ENCODE measurements around the gene PDGFB.
"Not testable (repeated sequence)": the region's sequence is repeated elsewhere in the genome, so short reads cannot be mapped to it uniquely, and the experiment has no call there.

The PDGFB gene

DNA sequence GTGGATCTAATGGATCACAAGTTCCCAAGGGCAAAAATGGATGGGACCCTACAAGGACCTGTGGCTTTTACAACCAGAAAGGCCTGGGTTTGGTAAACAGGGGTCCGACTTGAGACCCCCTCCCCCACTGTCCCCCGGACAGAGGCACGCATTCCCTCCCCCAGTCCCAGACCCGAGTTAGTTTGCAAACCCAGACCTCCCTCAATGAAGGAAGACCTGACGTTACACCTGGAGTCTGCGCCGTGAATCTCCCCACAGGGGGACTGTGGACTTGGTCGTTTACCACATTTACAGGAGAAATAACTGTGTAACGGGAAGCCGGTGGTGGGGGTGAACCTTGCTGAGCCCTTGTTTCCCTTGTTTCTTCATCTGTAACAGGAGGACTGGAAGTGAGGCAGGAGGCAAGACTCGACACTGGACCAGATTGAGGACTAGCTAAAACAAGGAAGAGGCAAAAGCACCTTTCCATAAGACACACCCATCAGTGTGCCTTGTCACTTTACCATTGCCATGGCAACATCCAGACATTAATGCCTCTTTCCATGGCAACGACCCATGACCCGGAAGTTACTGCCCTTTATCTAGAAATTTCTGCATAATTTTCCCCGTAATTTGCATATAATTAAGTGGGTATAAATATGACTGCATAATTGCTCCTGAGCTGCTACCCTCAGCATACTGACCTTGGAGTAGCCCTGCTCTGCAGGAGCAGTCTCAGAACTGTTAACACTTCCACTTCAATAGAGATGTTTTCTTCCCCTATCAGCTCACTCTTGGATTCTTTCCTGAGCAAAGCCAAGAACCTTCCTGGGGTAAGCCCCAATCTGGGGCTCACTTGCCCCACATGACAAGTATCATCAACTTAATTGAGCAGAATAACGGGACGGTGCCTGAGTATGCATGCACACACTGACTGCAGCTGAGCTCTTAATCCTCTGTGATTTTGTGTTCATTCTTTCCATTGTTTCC is 25.4 kb downstream of the PDGFB start:
- H3K4me1 Mint-ChIP-seq: peaks cover 16% of the 10 kb centered on the region
- no peak overlapping the region for H3K27ac Mint-ChIP-seq
- H3K4me3 Mint-ChIP-seq: no peak overlapping the region
- H3K36me3 Mint-ChIP-seq: peaks cover 6% of the 10 kb centered on the region
- no peaks in the 10 kb centered on the region for H3K27me3 Mint-ChIP-seq
- H3K9me3 Mint-ChIP-seq: no peaks in the 10 kb centered on the region

DNA sequence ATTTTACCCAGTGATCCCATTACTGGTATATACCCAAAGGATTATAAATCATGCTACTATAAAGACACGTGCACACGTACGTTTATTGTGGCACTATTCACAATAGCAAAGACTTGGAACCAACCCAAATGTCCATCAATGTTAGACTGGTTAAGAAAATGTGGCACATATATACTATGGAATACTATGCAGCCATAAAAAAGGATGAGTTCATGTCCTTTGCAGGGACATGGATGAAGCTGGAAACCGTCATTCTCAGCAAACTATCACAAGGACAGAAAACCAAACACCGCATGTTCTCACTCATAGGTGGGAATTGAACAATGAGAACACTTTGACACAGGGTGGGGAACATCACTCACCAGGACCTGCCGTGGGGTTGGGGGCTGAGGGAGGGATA is 26.4 kb downstream of the PDGFB start:
- H3K36me3 Mint-ChIP-seq, H3K9me3 Mint-ChIP-seq, H3K4me3 Mint-ChIP-seq, H3K27me3 Mint-ChIP-seq: not testable (repeated sequence)
- Mint-ChIP-seq H3K4me1 (peaks cover 12% of the 10 kb centered on the region), H3K27ac (peak overlapping the region; percentile 14)

DNA sequence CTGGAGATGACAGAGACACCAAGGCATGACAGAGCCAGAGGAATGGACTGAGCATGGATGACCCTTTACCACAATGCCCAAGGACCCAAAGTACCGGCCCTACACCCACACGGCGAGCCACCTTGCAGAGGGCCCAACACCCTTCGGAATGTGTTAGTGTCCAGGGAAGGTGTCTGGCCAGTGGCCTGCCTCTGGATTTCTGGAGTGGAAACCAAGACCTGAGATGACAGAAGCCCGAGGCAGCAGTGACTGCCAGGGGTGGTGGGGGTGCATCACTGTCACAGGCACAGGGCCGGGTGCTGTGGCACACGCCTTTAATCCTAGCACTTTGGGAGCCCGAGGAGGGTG is 28.7 kb downstream of the PDGFB start:
- H3K27me3 Mint-ChIP-seq: peaks cover 7% of the 10 kb centered on the region
- no peak overlapping the region for H3K27ac Mint-ChIP-seq
- H3K9me3 Mint-ChIP-seq: no peaks in the 10 kb centered on the region
- peaks cover 7% of the 10 kb centered on the region for H3K4me1 Mint-ChIP-seq
- H3K36me3 Mint-ChIP-seq: peaks cover 2% of the 10 kb centered on the region
- H3K4me3 Mint-ChIP-seq: no peak overlapping the region

DNA sequence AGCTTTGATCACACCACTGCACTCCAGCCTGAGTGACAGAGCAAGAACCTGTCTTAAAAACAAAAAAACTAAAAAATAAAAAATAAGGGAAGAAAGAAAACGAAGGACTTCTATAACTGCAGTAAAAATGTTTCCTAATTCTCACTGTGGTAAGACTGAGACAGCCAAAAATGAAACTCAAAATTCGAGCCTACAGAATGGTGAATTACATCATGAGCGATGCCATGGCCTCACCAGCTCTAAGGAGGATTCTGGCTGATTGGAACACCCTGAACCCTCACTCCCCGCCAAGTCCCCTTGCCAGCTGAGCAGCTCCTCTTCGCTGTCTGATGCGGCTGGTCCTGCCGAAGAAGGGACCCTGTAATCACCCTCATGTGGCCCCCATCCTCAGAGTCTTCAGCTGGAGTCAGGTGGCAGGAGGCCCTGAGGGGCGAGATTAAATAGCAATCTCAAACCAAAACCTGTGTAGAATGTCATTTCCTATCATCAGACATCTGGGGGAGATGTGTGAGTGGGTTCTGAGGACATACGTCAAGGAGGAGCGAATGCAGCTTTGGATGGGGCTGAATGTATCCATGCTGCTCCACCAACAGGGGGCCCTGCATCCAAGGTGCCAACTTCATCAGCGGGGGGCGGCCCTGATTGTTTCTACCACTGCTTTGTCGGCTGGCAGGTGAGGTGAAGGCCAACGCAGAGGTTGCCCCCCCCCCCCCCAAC is 29.2 kb downstream of the PDGFB start:
- no peak overlapping the region for H3K27ac Mint-ChIP-seq
- peaks cover 4% of the 10 kb centered on the region for H3K4me1 Mint-ChIP-seq
- H3K9me3 Mint-ChIP-seq: no peaks in the 10 kb centered on the region
- no peak overlapping the region for H3K4me3 Mint-ChIP-seq
- peaks cover 7% of the 10 kb centered on the region for H3K27me3 Mint-ChIP-seq
- no peaks in the 10 kb centered on the region for H3K36me3 Mint-ChIP-seq

DNA sequence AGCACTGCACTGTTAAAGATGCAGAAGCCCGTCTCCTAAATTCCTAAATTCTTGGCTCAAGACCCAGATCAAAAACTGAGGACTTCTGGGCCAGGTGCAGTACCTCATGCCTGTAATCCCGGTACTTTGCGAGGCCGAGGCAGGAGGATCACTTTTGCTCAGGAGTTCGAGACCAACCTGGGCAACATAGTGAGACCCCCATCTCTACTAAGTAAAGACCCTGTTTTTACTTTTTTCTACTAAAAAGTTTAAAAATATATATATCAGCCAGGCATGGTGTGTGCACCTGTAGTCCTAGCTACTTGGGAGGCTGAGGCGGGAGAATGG is 29.7 kb downstream of the PDGFB start:
- Mint-ChIP-seq H3K4me3 (no peak overlapping the region), H3K27me3 (peaks cover 7% of the 10 kb centered on the region), H3K36me3 (no peaks in the 10 kb centered on the region), H3K9me3 (no peaks in the 10 kb centered on the region), H3K4me1 (peaks cover 4% of the 10 kb centered on the region), H3K27ac (no peak overlapping the region)

DNA sequence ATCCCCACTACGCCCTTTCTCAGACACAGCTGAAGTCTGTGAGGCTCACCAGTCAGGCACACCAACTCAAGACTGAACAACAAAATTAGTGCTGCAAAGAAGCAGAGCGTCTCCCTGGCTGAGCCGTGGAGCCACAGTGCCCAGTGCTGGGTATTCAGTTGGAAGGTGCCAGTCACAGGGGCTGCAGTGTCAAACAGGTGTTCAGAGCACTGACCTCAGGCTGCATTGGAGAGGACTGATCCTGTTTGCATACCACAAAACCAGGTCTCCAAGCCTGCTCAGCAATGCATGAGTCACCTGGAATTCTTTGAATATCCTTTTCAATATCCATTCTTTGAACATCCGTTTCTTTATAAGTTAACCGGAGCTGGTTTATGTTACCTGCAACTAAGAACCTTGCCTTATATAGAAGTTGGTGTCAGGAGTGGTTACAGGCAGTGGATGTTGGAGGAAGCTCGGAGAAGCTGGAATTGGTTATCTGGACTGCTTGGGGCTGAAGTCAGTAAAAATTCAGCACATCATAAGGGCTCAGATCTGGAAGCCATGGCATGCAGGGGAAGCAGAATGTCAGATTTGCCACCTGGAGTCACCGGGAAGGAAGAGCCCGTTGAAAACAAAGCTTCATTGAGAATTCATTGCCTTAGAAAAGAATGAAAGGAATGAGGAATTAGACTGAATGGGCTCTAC is 30.3 kb downstream of the PDGFB start:
- Mint-ChIP-seq H3K27me3 (peaks cover 7% of the 10 kb centered on the region), H3K27ac (no peak overlapping the region), H3K4me3 (no peak overlapping the region), H3K9me3 (no peaks in the 10 kb centered on the region), H3K4me1 (peaks cover 4% of the 10 kb centered on the region), H3K36me3 (no peaks in the 10 kb centered on the region)

DNA sequence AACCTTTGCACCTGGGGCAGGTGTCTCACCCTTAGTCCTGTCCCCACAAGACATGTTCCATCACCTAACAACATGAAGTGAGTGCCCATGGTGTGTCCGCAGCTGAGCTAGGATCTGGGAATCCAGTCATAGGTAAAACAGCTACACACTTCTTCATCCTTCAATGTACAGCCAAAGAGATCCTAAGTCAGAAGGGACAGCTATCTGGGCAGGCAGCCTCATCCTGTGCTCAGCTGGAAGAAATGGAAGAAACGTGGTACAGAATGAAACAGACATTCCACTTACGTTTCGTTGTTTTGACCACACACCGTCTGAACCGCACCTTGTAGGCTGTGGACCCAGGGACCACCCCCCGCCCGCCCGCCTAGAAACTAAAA is 30.8 kb downstream of the PDGFB start:
- Mint-ChIP-seq H3K4me1 (peaks cover 4% of the 10 kb centered on the region), H3K36me3 (no peaks in the 10 kb centered on the region), H3K9me3 (no peaks in the 10 kb centered on the region), H3K27me3 (peaks cover 7% of the 10 kb centered on the region), H3K27ac (no peak overlapping the region), H3K4me3 (no peak overlapping the region)

DNA sequence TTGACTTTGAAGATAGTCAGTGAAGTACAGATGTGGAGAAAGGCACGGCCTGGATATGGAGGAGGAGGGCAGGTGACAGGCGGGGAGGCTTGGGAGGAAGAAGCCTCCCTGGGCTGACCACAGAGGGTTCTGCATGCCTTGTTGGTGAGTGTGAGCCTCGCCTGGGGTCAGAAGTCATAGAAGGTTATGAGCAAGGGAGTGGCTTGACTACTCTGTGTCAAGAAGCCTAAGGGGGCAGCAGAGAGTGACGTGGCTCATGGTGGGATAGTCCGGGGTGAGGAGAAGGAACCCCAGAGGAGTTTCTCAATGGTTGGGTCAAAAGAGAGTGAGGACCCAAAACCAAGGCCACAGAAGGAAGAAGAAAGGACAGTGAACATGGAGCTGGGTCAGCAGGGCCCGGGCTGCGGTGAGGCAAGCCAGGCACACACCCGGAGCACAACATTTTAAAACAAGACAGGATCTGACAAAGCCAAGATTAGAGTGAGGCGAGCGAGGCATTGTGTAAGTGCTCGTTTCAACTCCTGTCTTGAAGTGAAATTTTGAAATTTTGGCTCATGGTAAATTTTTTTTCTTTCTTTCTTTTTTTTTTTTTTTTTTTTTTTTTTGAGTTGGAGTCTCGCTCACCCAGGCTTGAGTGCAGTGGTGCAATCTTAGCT is 31.9 kb downstream of the PDGFB start:
- Mint-ChIP-seq H3K27me3 (peaks cover 7% of the 10 kb centered on the region), H3K4me1 (peaks cover 4% of the 10 kb centered on the region), H3K36me3 (no peaks in the 10 kb centered on the region), H3K4me3 (no peak overlapping the region), H3K27ac (no peak overlapping the region), H3K9me3 (no peaks in the 10 kb centered on the region)

DNA sequence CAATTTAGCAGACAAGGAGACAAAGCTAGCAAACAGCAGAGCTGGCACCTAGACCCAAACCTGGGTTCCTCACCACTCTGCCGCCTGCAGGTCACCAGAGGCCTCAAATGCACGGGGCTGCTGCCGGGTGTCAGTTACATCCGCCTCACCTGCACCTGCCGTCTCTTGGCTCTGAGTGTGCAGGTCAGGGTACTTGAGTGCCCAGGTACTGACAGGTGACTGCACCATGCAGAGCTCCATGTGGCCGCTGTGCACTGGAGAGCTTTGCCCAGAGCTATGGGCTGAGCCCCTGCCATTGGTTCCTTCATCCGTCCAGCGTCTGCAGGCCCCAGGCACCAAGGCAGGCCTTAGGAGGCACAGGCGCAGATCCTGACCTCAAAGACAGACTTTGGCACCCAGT is 35.0 kb downstream of the PDGFB start:
- Mint-ChIP-seq H3K9me3 (no peaks in the 10 kb centered on the region), H3K4me3 (no peak overlapping the region), H3K27me3 (peaks cover 7% of the 10 kb centered on the region), H3K36me3 (no peaks in the 10 kb centered on the region), H3K27ac (no peak overlapping the region), H3K4me1 (peaks cover 17% of the 10 kb centered on the region)

DNA sequence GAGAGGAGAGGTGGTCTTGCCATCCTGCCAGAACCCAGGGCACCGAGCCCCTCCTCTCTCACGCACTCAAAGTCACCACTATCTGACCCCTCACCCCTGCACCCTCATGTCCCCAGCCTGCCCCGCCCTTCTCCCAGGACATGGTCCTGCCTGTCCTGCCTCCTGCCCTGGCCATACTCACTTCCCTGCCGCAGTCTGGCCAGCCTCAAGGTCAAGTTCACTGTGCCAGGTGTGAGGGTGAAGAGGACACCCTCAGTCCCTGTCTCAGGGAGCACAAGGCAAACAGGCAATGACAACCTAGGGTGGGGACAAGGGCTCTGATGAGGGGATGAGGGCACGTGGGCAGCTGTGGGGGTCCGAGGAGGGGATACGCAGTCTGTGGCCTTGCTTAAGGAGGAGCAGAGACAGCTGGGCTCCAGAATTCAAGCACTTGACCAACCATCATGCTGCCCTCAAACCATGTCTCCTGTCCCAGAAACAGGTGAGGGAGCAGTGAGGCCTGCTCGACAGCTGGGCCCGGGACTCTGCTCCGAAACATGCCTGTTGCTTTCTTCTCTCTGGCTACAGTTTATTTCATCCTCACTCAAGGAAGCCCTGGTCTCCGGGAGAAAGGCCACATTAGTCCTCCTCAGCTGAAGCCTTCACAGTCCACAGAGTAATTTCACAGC is 36.6 kb downstream of the PDGFB start:
- Mint-ChIP-seq H3K27me3 (peaks cover 3% of the 10 kb centered on the region), H3K36me3 (no peaks in the 10 kb centered on the region), H3K9me3 (no peaks in the 10 kb centered on the region), H3K4me1 (peaks cover 17% of the 10 kb centered on the region), H3K27ac (no peak overlapping the region), H3K4me3 (no peak overlapping the region)

DNA sequence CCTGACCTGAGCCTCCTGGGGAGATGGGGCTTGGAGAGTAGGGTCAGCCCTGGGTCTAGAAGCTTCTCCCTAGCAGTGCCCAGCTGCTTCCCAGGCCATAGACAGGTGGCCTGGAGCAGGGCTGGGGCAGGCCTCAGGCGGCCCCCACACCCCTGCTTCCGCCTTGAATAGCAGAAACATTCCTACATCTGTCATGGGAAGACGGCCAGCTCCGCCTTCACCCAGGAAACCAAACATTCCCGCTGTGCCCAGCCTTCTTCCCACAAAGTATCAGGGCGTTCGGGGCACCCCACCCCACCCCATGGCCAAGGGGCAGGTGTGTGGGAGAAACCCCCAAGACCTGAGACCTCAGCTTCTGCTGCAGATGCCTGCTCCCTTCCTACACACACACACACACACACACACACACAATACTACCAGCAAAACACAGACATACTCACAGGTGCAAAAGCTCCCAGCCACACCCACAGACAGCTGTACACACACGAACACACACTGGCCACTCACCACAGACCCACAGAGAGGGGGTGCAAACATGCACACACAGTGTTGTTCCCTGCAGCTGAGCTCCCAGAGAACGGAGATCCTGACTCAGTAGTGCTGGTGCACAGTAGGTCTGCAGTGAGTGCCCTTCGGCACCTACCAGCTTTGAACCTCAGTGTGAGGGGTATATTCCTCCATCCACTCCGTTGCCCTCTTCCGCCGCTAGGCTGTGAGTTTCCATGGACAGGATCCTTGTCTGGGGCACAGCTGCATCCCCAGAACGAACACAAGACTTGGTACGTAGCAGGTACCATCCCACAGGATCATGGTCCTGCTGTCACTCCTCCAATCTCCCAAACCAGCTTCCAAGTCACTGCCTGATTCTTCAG is 37.4 kb downstream of the PDGFB start:
- Mint-ChIP-seq H3K4me3 (no peak overlapping the region), H3K27ac (no peak overlapping the region), H3K9me3 (no peaks in the 10 kb centered on the region), H3K27me3 (no peaks in the 10 kb centered on the region), H3K36me3 (no peaks in the 10 kb centered on the region), H3K4me1 (peaks cover 17% of the 10 kb centered on the region)

DNA sequence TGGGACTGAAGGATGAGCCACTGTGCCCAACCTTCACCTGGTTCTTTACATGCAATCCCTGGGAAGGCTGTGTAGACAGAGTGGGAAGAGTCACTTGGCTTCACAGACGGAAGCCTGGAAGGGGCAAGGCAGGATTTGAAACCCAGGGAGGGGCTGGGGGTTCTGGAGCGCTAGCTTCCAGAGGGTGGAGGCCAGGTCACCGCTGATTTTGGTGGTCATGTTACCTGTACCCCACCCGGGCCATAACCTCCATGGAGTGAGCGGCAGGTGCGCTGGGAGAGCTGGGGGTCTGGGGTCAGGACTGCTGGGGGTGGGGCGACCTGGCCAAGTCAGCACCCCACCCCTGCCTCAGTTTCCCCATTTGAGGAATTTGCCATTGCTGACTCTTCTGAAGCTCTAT is 38.3 kb downstream of the PDGFB start:
- H3K27ac Mint-ChIP-seq: no peak overlapping the region
- H3K27me3 Mint-ChIP-seq: no peaks in the 10 kb centered on the region
- H3K4me1 Mint-ChIP-seq: peaks cover 17% of the 10 kb centered on the region
- H3K4me3 Mint-ChIP-seq: no peak overlapping the region
- H3K36me3 Mint-ChIP-seq: no peaks in the 10 kb centered on the region
- no peaks in the 10 kb centered on the region for H3K9me3 Mint-ChIP-seq

DNA sequence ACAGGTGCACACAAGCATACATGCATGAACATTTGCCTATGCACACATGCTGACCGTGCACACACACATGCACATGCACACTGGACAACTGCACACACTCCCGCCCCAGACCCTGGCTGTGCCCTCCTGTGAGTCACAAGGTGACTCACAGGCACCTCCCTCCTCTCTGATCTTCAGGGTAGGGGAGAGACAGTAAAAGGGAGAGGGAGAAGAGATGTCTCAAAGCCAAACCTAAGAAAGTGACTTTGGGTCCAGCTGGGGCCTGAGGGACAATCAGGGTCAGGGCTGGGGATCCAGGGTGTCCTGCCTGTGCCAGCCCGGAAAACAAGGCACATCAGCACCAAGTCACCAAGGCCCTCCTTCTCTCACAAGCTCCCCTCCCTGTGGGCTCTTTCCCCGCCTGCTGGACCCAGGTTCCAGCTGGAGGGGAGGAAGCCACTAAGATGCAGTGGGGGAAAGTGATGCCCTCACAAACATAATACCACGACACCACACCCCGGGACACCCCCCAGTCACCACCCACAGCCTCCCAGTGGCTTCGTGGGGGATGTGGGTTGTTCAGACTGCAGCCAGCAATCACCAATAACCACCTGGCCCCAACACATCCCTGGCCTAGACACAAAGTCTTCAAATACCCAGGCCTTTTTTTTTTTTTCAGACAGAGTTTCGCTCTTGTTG is 39.3 kb downstream of the PDGFB start:
- H3K4me3 Mint-ChIP-seq: no peak overlapping the region
- H3K4me1 Mint-ChIP-seq: peaks cover 17% of the 10 kb centered on the region
- H3K9me3 Mint-ChIP-seq: no peaks in the 10 kb centered on the region
- no peaks in the 10 kb centered on the region for H3K27me3 Mint-ChIP-seq
- no peak overlapping the region for H3K27ac Mint-ChIP-seq
- H3K36me3 Mint-ChIP-seq: no peaks in the 10 kb centered on the region

DNA sequence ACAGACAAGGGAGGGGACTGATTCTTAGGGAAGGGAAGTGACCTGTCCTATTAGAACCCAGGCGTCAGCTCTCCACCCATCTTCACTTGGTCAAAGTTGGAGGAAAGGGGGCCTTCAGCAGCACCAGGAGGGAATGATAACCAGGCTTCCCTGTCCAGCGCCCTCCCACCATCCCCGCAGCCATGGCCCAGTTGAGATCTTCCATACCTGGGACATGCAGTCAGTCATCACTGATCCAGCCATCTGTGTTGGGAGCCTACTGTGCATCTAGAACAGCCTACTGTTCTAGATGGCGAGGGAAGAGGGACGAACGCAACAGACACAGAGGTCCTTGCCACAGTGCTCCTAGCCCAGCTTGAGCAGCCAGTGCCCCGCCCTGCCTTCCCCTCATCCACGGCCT is 40.6 kb downstream of the PDGFB start:
- Mint-ChIP-seq H3K4me1 (peaks cover 17% of the 10 kb centered on the region), H3K9me3 (no peaks in the 10 kb centered on the region), H3K27ac (no peak overlapping the region), H3K27me3 (no peaks in the 10 kb centered on the region), H3K4me3 (no peak overlapping the region), H3K36me3 (no peaks in the 10 kb centered on the region)
